ENCODE data around the gene NCOA3. TPM values are rescaled to one million over a fixed set of nuclear protein-coding genes. Genes with fewer than 3 reads are reported as not detected.

Gene NCOA3
- total and polyA plus RNA-seq, 2 experiments from 2014 or later: 6.7 to 16.2 TPM

DNA sequence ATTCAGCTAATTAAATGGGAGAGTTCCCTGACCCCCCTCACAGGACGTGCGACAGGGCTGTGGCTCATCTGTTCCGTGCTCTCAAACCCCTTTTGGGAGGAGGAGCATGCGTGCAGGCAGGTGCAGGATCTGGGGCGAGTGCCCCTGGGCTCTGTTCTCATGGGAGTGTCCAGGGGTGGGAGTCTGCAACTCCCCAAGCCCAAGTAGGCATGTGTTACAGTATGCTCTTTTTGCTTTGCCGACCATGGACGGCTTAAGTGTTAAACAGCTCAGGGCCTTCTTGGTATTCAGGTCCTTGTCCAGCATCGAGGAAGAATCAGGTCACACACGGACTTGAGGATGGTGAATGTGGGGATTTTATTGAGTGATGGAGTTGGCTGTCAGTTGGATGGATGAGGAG lies 101.6 kb downstream of the NCOA3 start:
- Histone ChIP-seq H3K4me3 (no peak overlapping the region), H3K4me1 (ENCODE audit: low read depth) (peaks cover 6% of the 10 kb centered on the region), H3K36me3 (no peaks in the 10 kb centered on the region), H3K27ac (no peak overlapping the region), H3K27me3 (no peaks in the 10 kb centered on the region), H3K9me3 (ENCODE audit: low read depth) (no peaks in the 10 kb centered on the region)
- no peak for TF ChIP-seq CTCF (IDR thresholded peaks at IDR 0.05; ENCODE audit: low read depth, low read length)
- DNase-seq (ENCODE audit: low read depth in 1 of 2, low spot score in 1 of 2): no peak

GRCh38 chr20:47605673-47606413 lies 104.2 kb downstream of the NCOA3 start:
- no peaks in the 10 kb centered on the region for H3K36me3 ChIP-seq
- H3K27ac ChIP-seq: no peak overlapping the region
- H3K27me3 ChIP-seq: no peaks in the 10 kb centered on the region
- H3K4me1 ChIP-seq (ENCODE audit: low read depth): peaks cover 6% of the 10 kb centered on the region
- no peak overlapping the region for H3K4me3 ChIP-seq
- no peak for DNase-seq (ENCODE audit: low read depth in 1 of 2, low spot score in 1 of 2)
- no peaks in the 10 kb centered on the region for H3K9me3 ChIP-seq (ENCODE audit: low read depth)
- no peak for TF ChIP-seq CTCF (IDR thresholded peaks at IDR 0.05; ENCODE audit: low read depth, low read length)

DNA sequence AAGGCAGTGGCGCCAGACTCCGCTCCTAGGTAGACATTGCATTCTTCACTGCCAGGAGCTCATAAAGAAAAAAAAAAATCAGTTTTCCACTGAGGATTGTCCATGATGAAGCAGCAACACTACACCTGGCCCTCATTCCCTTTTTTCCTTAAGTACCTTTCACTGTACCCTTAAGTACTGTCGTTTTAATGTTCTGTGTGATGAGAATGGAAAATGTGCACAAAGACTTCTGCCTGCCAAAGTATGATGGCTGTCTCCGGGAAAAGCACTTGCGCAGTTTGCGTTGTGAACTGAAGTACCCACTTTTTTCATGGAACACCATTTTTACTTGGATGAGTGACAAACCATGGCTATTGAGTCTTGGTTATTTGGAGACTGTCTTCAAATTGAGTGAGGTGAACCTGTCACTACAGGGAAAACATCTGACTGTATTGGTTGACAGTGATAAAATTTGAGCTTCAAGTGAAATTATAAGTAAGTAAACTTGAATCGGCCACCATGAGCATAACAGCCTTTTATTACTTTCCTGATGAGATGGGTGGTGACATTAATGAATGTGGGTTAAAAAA lies 104.8 kb downstream of the NCOA3 start:
- Histone ChIP-seq H3K36me3 (no peaks in the 10 kb centered on the region), H3K4me3 (no peak overlapping the region), H3K27ac (no peak overlapping the region), H3K27me3 (no peaks in the 10 kb centered on the region), H3K9me3 (ENCODE audit: low read depth) (no peaks in the 10 kb centered on the region), H3K4me1 (ENCODE audit: low read depth) (peaks cover 6% of the 10 kb centered on the region)
- TF ChIP-seq CTCF (IDR thresholded peaks at IDR 0.05; ENCODE audit: low read depth, low read length): no peak
- no peak for DNase-seq (ENCODE audit: low read depth in 1 of 2, low spot score in 1 of 2)

- H3K4me1 ChIP-seq (ENCODE audit: low read depth): peaks cover 1% of the 10 kb centered on the region
- DNase-seq (ENCODE audit: low read depth in 1 of 2, low spot score in 1 of 2): peak in 1 of 2 donors; percentile 51
- no peak for TF ChIP-seq CTCF (IDR thresholded peaks at IDR 0.05; ENCODE audit: low read depth, low read length)
- no peak overlapping the region for H3K4me3 ChIP-seq
- no peaks in the 10 kb centered on the region for H3K27me3 ChIP-seq
- no peak overlapping the region for H3K27ac ChIP-seq
- H3K9me3 ChIP-seq (ENCODE audit: low read depth): no peaks in the 10 kb centered on the region
- H3K36me3 ChIP-seq: no peaks in the 10 kb centered on the region
These were observed 105.4 kb downstream of the NCOA3 start for GRCh38 chr20:47606983-47607613.

DNA sequence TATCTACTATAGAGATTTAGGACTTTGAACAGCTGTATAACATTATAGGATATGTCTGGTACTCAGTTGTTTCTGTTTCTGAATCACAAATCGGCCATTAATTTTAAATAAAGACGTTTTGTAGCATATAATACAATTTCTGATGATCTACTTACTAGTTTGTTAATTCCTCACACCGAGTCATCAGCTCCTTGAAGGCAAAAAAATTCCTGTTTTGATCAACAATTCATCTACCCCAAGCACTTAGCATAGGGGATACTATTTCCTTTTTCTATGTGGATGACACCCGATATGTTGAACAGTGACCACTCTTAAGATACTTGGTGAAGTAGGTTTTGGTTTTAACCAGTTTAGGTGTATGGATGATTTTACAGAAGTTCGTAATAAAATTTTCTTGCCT lies 107.3 kb downstream of the NCOA3 start:
- no peaks in the 10 kb centered on the region for H3K27me3 ChIP-seq
- DNase-seq (ENCODE audit: low read depth in 1 of 2, low spot score in 1 of 2): no peak
- no peaks in the 10 kb centered on the region for H3K9me3 ChIP-seq (ENCODE audit: low read depth)
- no peak overlapping the region for H3K4me3 ChIP-seq
- no peaks in the 10 kb centered on the region for H3K36me3 ChIP-seq
- no peak for TF ChIP-seq CTCF (IDR thresholded peaks at IDR 0.05; ENCODE audit: low read depth, low read length)
- H3K4me1 ChIP-seq (ENCODE audit: low read depth): no peaks in the 10 kb centered on the region
- H3K27ac ChIP-seq: no peak overlapping the region

Measured in cardiac muscle cell (in vitro differentiated cells and primary cell).